ENCODE results near the gene WDR90.

DNA sequence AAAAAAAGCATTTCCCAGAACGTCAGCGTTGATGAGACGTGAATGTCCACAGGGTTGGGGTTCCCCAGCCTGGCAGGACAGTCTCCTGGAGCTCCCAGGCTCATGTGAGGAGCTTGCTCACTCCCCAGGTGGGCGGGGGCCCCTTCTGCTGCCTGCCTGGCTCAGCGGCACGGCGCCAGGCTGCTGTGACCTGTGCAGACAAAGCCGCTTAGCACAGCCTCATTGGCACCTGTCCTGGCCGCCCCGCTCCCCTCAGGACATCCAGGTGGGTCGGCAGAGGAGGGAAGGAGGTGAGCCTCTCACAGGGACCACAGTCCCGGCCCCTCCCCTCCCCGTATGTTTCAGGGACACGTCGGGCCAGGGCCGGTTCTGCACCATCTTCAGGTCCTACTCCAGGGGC lies 31.3 kb upstream of the WDR90 start:
- TF ChIP-seq, protein P1, sequence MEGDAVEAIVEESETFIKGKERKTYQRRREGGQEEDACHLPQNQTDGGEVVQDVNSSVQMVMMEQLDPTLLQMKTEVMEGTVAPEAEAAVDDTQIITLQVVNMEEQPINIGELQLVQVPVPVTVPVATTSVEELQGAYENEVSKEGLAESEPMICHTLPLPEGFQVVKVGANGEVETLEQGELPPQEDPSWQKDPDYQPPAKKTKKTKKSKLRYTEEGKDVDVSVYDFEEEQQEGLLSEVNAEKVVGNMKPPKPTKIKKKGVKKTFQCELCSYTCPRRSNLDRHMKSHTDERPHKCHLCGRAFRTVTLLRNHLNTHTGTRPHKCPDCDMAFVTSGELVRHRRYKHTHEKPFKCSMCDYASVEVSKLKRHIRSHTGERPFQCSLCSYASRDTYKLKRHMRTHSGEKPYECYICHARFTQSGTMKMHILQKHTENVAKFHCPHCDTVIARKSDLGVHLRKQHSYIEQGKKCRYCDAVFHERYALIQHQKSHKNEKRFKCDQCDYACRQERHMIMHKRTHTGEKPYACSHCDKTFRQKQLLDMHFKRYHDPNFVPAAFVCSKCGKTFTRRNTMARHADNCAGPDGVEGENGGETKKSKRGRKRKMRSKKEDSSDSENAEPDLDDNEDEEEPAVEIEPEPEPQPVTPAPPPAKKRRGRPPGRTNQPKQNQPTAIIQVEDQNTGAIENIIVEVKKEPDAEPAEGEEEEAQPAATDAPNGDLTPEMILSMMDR (IDR thresholded peaks at IDR 0.05; ENCODE audit: insufficient read depth, low read depth, low read length) = no peak
- no peak for TF ChIP-seq EZH2 (IDR thresholded peaks at IDR 0.05; ENCODE audit: insufficient read depth, low read length)
